Astrocyte of the hippocampus (primary cell): Measurements from ENCODE around the gene OTC.

Experiments
- DNase-seq: peaks from one replicate; pipeline ENCODE4 v3.0.0; 2011; ENCODE audit warnings: low read depth, low spot score

The OTC gene

DNA sequence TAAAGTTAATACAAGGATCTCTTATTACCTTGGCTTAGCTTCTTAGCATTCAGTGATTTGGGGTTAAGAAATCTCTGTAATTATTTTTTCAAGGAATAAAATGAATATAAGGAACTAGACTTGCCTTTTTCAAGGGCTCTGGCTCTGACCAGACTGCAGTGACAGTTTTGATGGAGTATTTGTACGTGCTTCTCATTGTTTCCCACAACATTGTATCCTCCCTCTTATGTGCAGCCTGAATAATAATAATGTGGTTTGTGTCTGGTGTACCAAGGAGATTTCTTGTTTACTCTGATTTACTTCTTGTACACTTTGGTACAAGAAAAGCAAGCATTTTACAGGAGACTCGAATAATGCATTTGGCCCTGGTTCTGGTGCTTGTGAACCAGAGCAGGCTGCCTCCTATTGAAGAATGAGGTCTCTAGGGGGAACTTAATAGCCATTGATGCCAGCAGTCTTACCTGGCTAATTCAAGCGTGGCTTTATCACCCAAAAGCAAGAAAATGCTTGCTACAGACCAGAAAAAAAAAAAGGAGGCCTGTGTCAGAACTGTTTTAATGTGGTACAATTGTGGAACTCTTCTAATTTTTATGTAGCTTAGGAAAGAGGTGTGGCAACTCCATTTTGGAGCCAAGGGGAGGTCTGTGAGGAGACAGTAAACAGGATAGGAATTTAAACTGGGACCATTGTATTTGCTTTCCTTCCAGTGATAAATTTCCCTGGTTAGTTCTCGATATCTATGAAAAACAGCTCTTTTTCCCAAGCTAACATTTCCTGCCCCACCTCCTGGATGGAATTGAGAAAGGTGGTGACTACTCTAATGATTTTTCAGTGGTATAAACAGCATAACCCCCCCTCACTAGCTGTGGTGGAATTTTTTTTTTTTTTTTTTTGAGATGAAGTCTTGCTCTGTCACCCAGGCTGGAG, 5.6 kb downstream of the OTC start:
- no peak for DNase-seq

DNA sequence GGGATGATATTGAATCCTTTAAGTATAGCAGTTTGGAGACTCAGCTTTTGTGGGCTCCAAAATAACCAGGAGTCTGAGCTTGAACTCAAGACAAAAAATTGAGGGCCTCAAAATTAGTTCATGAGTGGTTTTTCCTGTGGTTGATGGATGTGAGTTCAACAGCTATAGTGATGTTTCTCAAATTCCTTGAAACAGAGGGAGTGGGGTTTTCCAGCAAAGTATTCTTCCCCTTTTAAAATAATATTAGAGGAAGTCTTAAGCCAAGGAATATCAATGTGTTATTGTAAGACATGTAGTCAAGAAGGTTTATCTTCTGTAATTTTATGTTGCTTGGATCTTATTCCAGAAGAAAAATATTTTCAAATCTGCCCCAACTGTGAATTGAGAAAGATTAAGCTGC, 10.6 kb downstream of the OTC start:
- no peak for DNase-seq

DNA sequence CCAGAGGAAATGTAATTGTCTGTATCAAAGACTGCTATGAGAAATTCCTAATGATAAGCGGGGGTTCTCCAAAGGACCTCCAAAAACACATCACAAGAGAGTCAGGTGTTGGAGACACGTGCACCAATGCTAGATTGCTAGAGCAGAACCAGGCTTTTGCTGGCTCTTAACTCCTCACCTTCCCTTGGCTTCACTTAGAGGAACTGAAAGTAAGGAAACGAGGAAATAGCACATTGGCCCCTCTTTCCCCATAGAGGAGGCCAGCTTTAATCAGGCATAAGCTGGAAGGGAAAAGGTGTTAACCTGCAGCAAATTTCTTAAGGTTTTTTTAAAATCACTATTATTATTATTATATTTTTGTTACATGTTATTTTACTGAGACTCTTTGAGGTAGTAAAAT, 13.6 kb downstream of the OTC start:
- DNase-seq = no peak

DNA sequence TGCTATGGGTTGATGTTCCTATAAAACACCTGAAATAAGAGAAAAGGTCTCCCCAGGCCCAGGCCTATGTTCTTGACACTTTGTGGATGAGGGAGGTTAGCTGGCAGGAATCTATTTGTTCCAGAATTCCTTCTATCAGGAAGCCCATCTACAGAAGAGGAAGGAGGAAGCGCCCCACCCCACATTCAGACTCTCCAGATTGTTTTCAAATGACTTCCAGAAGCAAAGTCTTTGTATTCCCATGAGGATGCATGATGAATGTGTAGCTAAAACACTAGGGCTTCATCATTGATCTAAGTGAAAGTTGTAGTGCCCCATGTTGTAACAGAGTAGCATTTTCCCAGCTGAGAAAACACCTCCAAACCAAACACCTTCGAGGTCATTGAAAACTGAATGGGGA, 16.4 kb downstream of the OTC start:
- DNase-seq = no peak

DNA sequence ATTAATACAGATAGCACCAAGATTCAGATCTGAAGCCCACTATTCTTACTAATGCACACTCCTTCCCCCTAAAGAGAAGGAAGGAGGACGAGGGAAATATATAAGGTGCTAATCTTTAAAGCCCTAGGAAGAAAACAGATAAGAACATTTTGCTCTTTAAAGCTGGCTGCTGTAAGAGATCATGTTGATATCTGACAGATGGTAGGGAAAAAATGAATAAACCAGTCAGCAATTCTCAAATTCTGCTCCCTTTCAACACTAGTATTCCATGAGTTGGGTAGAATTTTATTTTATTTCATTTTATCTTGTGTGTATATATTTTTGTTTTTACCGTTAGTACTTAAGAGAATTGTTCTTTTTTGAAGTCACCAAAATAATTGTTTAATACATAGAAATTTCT, 19.2 kb downstream of the OTC start:
- no peak for DNase-seq

DNA sequence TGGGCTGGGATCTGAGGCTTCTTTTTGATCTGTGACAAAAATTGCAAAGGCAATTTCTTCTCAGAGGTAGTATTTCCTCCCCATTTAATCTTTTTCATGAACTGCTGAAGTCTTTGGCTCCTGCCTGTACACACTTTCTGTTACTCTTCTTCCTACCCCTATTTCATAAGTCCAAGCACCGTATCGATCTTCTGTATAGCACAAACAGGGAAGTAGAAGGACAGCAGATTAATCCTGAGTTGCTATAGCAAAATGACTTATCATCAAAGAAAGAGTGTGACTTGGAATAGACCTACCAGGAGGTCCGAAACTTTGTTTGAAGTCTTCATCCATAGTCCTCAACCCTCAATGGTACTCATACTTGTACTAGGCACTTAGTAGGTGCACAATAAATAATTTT, 22.0 kb downstream of the OTC start:
- DNase-seq = no peak

DNA sequence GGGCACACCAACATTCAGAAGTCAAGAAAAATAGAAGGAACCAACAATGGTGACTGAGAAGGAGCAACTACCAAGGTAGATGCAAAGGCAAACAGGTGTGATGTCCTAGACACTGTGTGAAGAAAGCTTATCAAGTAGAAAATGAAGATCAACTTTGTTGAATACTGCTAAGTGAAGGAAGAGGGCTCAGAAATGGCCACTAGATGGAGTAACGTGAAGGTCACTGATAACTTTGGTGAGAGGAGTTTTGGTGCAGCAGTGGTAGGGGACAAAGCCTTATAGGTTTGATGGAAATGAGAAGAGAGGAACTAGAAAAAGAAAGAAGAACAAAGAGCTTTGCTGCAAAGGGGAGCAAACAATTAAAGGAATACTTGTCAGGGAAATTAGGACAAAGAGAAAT, 23.5 kb downstream of the OTC start:
- DNase-seq = peak; percentile 12

DNA sequence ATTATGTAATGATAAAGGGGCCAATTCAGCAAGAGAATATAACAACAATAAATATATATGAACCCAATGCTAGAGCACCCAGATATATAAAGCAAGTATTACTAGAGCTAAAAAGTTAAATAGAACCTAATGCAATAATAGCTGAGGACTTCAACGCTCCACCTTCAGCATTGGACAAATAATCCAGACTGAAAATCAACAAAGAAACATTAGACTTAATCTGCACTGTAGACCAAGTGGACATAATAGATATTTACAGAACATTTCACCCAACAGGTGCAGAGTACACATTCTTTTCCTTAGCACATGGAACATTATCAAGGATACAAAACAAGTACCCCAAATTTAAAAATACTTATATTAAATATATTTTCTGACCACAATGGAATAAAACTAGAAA, 24.3 kb downstream of the OTC start:
- DNase-seq = no peak

DNA sequence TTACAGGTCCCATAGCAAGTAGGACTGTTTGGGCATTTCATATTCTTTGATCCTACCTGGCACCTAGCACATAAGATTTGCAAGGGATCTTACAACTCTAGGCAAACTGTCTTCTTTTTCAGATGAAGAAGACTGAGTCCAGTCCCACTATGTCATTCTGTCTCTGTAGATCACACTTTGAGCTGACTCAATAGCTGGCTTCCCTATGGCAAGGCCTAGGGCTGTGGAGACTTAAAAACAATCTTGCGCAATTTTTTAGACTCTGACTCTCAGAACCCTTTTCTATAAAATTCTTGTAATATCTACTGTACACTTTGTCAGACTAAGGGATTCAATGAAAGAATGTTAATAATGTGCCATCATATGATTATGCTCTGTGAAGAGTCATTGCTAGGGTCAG, 26.7 kb downstream of the OTC start:
- no peak for DNase-seq

DNA sequence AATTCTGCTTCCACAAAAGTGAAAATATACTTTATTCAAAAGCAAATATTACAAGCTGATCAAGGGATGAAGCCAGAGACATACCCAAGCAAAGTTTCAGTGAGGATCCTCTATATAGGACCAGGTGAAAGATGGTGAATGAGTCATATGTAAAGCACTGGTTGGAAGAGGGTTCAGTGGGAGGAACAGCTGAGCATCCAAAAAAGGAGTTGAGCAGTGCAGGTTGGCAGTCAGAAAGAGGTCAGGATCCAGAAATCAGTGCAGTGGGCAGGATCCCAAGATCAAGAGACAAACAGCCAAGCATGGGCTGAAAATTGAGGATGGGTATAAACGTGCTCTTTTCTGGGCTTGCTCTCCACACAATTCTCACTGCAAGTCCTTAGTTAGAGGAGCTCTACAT, 30.3 kb downstream of the OTC start:
- no peak for DNase-seq

DNA sequence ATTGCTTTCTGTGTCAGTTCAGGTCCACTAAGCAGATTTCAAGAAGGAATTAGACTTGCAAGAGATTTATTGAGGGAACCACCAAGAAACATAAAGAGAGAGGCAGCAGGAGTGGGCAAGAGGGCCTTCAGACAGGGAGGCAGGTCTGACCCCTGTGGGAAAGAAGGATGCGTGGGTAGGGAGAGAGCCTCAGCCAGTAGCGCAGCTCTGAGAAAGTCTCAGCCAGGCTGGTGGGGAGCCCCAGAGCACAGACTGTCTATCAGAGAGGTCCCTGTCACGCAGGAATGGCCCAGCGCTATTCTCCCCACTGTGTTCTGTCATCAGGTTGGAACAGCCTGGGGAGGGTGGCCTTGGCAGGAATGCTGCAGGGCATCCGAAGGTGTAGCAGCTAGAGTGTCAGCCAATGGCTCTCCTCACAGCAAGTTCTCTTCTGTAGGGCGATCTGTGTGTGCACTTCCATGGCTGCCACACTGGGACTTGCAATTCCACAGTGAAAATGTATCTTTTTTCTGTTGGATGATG, 48.0 kb downstream of the OTC start:
- DNase-seq = no peak

DNA sequence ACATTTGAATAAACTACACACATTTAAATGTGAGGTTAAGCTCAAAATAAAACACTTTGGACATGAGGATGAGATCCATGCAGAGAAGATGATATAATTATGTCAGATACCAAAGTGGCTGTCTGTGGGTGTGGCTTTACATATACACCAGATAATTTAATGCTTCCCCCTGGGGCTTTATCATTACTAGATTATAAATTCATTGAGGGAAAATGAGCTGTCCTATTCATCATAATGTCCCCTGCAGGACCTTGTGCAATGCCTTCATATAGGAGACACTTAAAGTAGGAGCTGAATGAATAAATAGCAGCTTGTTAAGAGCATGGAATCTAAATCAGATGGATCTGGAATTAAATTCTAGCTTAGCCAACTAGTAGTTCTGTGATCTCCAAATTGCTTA, 49.7 kb downstream of the OTC start:
- no peak for DNase-seq

DNA sequence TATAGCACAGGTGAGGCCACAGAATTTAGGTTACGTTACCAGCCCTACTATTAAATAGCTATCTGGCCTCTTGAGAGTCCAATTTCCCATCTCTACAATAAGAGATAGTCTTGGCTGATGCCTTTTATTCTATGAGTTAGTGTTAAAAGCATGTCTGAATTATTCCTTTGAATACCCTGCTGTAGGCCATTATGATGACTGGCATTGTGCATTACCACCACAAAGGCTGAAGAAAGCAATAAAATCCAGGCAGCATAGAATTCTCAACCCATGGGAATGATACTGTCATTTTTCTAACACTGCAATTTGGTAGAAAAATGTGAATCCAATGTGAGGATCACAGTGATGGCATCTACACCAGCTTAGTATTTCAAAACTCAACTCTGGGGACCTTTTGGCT, 51.4 kb downstream of the OTC start:
- DNase-seq = no peak

DNA sequence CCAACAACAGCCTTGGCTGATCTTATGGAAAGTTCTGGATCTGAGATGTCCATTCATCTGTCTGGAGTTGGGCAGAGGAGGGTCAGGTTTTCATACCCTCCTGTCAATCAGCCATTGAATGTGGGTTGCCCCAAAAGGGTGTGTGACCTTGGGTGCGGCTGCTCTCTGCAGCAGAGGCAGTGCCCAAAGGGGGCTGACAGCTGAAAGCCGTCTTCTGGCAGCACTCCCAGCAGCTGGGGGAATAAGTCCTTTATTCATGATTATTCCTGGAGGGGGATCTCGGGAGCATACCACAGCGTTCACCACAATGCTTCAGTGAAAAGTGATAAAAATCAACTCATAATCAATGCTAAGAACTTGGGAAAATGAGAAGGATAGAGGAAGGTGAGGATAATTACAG, 54.7 kb downstream of the OTC start:
- DNase-seq = no peak

DNA sequence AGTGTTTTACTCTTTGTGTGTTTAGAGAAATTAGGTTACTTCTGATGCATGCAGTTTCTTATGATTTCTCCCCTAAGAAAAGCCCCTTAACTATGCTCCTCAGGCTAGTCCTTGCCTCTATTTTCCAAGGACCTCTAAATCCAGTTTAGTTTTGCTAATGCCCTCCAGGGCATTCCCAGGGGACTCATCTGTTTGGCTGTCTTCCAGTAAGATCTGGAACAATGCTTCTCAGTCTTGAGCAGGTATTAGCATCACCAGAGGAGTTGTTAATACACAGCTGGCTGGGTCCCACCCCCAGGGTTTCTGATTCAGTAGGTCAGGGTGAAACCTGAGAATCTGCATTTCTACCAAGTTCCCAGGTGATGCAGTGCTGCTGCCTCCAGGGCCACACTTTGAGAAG, 56.9 kb downstream of the OTC start:
- no peak for DNase-seq

DNA sequence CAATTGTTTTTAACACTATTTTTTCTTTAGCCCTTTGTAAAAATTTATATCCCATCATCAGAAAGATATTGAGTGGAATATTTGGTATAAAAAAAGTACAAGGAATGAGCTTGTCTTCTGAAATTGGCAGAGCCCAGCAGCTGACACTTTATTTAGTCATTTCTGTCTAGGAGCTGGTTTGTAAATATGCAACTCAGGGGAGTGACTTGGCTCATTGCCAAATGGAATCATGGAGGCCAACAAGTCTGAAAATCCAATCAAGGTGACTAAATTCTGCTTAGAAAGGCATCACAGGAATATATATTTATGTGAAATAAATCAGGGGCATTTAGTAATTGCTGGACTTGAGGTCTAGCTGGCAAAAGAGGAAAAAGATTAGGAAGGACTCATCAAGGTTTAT, 74.4 kb downstream of the OTC start:
- DNase-seq = peak; percentile 34

DNA sequence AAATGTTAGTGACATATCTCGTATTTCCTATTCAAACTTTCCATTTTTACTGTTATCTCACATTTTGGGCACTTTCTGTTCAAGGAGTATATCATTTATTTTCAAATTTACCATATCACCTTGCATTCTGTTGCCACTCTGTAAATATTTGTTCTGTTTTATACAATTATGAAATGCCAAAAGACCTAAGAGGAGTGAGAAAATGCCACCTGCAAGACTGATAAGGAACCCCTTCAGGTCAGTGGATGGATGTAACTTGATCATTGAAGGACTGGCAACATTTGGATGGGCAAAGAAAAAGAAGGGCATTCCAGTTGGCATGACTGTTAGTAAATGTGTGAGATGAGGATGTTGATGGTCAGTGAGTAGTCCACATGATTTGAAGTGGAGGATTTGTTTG, 79.1 kb downstream of the OTC start:
- no peak for DNase-seq

DNA sequence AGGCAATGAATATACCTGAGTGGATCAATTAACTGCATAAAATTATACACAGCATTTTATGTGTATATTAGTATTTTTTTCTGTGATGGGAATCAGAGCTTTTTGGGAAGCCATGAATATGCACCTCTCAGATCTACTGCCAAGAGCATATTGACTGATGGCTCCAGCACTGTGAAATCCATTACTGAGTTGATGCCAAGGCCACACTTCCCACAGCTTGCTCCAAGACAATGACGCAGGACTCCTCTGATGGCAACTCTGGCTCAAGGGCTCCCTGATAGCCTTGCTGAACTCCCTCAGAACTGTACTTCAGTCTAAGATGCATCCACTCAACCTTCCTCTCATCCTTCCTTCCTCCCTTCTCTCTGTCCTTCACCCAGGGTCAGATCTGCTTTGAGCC, 82.7 kb downstream of the OTC start:
- DNase-seq = no peak

DNA sequence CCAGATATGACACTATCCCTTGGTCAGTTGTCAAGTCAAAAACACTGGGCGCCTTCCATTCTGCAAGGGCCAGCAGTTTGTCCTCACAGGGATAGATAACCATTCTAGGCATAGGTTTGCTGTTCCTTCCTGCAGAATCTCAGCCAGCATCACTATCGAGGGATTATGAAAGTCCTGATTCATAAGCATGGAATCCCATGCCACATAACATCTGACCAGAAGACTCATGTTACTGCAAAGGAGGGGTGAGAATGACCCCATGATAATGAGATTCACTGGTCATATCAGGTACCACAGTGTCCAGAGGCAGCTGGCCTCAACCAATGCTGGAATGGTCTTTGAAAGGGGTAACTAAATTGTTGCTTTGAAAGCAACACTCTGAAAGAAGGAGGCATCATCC, 84.7 kb downstream of the OTC start:
- peak; percentile 22 for DNase-seq

DNA sequence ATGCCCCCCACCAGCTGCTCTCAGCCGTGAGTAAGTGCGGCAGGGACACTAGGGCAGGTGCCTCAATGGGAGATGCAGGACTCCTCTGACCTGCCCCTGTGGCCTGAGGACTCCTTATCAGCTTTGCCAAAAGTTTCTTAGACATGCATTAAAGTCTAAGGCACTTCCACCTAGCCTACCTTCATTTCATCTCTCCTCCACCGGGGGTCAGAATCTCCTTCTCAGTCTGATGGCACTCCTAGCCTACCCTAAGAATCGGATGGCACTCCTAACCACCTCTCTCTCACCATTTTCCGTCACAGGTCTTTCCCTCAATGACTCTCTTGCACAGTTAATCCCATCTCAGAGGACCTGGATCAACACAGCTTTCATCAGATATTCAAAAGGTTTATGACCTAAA, 85.9 kb downstream of the OTC start:
- no peak for DNase-seq

DNA sequence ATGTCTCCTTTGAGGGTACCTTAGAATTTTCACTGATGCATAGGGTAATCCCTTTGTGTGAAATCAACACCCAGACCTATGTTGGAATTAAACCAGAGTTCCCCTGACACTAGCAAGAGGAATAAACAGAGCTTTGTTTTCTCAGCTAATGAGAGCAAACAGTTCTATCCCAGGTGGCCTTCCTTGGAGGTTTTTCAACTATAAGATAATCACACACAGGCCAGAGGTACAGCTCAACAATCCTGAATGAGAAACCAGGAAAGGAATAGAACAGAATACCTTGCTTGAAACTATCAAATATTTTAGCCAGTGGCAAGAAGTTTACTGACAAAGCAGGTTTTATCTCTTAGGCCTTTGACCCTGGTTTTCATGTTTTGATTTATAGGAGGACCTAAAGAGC, 100.2 kb downstream of the OTC start:
- DNase-seq = no peak

DNA sequence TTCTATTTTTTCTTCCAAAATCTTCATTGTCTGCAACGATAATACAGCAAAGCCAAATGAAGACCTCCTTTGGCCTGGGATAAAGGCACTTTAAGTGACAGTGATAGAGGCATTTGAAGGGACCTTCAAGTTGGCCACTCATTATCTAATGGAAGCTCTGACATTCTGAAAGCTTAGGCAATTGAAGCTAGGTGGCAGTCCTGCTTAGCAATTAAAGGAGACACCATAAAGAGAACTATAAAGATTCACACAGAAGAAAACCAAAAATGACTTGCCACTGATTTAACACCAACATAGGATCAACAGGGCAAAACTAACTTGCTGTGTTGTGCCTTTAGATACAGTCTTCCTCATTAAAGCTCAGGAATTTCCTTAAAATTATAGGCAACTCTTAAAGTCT, 105.7 kb downstream of the OTC start:
- peak; percentile 1 for DNase-seq

DNA sequence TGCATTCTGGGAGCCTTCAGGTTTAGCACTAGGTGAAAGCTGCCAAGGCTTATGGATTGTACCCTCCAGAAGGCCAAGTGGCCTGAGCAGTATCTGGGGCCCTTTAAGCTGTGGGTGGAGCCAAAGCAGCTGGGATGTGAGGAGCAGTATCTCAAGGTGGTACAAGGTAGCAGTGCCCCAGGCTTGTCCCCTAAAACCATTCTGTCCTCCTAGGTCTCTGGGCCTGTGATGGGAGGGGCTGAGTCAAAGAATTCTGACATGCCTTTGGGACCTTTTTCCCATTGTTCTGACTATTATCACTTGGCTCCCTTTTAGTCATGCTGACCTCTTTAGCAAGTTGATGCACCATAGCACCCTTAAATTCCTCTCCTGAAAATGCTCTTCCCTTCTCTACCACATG, 109.9 kb downstream of the OTC start:
- no peak for DNase-seq

DNA sequence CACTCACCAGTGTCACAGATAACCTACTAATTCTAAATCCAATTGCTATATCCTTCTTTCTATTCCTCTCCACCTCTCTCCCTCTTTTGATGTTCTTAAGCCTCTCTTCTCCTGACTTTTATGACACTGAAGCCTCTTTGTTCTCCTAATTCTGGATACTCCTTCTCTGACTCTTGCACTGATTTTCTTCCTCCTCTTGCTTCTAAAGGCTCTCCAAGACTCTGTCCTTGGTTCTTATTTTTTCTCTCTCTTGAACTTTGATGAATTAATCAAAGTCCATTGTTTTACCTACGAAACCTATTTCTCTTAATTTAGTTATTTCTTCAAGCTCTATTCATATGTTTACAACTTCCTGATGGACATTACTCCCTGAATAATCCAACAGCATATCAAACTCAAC, 113.3 kb downstream of the OTC start:
- no peak for DNase-seq
